GM06990 (cell line): ENCODE results near the gene GRHL3.

Source experiments
- DNase-seq: peaks from one replicate; pipeline ENCODE4 v3.0.0-alpha.2; 2011; ENCODE audit not compliant: insufficient read length; ENCODE audit errors: extremely low read depth
- H3K27me3 ChIP-seq: replicated peaks from 2 replicates; pipeline ENCODE4 v1.6.0; 2011; ENCODE audit warnings: low read length; ENCODE audit not compliant: control insufficient read depth, insufficient read depth
- H3K36me3 ChIP-seq: 2 replicates; pipeline ENCODE4 v1.5.1; 2011; ENCODE audit warnings: low read length; ENCODE audit not compliant: control insufficient read depth, insufficient read depth
- H3K4me3 ChIP-seq: replicated peaks from 2 replicates; pipeline ENCODE4 v1.5.1; 2011; ENCODE audit warnings: low read depth, mild to moderate bottlenecking, control low read depth, low read length
- TF ChIP-seq, protein P1 (sequence below): IDR thresholded peaks from 2 replicates; pipeline ENCODE4 v1.5.1; 2011; ENCODE audit warnings: low read length, control low read depth, mild to moderate bottlenecking, inconsistent platforms; ENCODE audit not compliant: insufficient read depth, poor library complexity, severe bottlenecking

Gene GRHL3

DNA sequence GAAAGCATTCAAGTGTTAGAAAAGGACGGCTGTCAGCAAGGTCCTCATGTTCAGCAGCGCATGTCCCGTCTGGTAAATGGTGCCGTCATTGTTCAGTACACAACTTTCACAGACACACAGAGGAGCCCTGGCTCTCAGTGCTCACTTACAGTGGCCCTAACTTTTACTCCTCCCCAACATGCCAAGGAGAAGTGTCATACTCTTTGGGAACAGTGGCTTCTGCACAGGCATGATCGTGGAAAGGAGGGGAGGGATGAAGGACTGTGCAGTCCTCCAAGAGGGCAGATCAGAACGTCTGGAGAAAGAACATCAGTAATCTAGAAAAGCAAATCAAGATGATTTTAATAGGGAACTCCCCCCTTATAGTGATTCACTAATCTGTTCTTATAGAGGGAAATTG is 3.8 kb upstream of the GRHL3 start:
- no peaks in the 10 kb centered on the region for H3K36me3 ChIP-seq
- no peaks in the 10 kb centered on the region for H3K27me3 ChIP-seq
- DNase-seq: no peak
- no peak overlapping the region for H3K4me3 ChIP-seq
- TF ChIP-seq, protein P1, sequence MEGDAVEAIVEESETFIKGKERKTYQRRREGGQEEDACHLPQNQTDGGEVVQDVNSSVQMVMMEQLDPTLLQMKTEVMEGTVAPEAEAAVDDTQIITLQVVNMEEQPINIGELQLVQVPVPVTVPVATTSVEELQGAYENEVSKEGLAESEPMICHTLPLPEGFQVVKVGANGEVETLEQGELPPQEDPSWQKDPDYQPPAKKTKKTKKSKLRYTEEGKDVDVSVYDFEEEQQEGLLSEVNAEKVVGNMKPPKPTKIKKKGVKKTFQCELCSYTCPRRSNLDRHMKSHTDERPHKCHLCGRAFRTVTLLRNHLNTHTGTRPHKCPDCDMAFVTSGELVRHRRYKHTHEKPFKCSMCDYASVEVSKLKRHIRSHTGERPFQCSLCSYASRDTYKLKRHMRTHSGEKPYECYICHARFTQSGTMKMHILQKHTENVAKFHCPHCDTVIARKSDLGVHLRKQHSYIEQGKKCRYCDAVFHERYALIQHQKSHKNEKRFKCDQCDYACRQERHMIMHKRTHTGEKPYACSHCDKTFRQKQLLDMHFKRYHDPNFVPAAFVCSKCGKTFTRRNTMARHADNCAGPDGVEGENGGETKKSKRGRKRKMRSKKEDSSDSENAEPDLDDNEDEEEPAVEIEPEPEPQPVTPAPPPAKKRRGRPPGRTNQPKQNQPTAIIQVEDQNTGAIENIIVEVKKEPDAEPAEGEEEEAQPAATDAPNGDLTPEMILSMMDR: no peak

DNA sequence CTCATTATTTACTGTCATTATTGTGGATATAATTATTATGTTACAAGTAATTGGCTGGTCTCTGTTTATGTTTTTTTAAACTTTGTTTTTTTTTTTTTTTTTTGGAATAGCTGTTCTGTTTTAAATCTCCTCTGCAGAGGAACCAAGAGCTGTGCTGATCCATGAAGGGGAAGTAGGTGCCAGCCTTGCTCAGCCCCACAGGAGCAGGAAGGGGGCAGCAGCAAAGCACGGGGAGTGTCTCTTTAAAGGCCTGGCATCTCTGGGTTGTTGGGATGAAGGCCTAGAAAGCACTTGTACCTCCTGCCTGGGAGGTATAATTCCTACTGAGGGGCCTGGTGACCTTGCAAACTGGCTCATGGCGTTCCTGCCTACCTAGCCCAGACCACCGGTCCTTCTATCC is 2.5 kb upstream of the GRHL3 start:
- no peak for DNase-seq
- Histone ChIP-seq H3K27me3 (no peaks in the 10 kb centered on the region), H3K4me3 (no peak overlapping the region), H3K36me3 (no peaks in the 10 kb centered on the region)
- TF ChIP-seq, protein P1: no peak

DNA sequence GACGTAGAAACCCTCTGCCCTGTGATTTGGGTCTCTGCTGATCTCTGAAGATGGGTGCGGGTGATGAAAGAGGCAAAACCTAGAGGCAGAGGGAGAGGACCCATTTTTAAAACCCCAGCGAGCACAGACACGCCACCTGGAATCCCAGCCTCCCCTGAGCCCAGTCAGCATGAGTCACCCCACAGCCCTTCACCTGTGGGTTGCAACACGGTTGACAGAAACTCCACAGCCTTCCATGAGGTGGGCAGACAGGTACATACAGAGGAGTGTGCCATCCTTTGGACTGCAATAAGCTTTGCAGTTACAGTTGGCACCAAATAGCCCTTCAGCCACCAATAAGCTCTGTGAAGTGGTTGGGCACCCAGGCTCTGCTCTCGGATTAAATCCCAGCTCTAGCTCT is 2.1 kb upstream of the GRHL3 start:
- TF ChIP-seq, protein P1: no peak

DNA sequence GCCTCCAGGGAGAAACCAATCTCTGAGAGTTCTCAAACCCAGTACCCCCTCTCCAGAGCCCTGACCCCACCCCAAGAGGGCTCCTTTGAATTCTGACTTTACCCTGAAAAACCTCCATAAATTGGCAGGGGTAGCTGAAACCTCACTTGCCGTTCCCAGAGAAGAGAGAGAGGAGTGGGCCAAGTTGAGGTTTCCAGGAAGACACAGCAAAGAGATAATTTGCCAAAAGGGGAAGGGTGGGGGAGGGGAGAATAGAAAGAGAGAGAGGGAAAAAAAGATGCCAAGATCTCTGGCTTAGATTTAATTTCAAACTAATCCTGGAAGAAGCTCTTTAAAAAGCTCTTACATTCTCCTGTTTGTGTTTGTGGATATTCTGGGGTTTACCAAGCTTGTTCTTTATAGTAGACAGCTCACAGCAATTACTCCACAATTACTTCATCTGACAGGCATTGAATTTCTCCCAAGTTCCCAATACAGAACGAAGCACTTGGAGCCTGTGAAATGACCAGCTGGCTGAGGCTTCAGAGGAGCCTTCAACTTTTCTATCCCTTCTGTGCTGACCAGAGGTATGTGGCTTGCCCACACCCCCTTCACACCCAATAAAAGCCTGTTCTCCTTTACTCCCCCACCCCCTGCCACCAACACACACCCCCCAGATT is 1.1 kb upstream of the GRHL3 start:
- no peaks in the 10 kb centered on the region for H3K36me3 ChIP-seq
- TF ChIP-seq, protein P1: no peak
- no peak overlapping the region for H3K4me3 ChIP-seq
- DNase-seq: no peak
- H3K27me3 ChIP-seq: no peaks in the 10 kb centered on the region

More for the DNA sequence above, 2.1 kb upstream of the GRHL3 start:
- Histone ChIP-seq H3K4me3 (no peak overlapping the region), H3K36me3 (no peaks in the 10 kb centered on the region), H3K27me3 (no peaks in the 10 kb centered on the region)
- DNase-seq: no peak

DNA sequence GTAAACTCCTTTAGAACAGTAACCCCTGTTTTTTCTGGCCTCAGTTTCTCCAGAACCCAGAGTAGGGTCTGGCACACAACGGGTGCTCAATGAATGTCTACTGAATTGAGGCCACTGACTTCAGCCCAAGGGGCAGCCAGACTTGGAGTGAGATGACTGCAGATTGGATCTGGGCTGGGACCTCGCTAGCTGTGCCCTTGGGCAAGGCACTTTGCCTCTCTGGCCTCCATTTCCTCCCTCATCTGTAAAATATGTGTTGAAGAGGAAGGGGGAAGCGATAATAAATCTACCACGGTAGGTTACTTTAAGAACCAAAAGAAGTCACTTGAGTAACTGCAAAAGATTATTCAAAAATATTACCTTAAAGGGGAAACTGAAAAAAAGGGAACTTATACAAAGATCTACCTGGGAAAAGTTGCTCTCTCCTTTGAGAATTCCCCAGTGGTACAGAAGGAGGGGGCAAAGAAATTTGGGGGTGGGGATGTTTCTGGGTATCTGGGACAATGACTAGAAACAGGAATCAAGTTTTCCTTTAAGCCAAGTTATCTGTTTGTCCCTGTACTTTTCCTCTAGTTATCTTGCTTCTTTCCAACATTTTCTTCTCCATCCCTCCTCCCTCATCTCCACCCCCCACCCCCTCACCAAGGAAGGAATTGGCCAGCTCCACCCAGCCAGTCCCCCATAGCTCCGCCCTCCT is 394 bp upstream of the GRHL3 start:
- no peak for DNase-seq
- Histone ChIP-seq H3K27me3 (no peaks in the 10 kb centered on the region), H3K36me3 (no peaks in the 10 kb centered on the region), H3K4me3 (peak overlapping the region; percentile 55)
- TF ChIP-seq, protein P1: no peak
